ENCODE data around the gene MCRIP1.

MCRIP1 gene

DNA sequence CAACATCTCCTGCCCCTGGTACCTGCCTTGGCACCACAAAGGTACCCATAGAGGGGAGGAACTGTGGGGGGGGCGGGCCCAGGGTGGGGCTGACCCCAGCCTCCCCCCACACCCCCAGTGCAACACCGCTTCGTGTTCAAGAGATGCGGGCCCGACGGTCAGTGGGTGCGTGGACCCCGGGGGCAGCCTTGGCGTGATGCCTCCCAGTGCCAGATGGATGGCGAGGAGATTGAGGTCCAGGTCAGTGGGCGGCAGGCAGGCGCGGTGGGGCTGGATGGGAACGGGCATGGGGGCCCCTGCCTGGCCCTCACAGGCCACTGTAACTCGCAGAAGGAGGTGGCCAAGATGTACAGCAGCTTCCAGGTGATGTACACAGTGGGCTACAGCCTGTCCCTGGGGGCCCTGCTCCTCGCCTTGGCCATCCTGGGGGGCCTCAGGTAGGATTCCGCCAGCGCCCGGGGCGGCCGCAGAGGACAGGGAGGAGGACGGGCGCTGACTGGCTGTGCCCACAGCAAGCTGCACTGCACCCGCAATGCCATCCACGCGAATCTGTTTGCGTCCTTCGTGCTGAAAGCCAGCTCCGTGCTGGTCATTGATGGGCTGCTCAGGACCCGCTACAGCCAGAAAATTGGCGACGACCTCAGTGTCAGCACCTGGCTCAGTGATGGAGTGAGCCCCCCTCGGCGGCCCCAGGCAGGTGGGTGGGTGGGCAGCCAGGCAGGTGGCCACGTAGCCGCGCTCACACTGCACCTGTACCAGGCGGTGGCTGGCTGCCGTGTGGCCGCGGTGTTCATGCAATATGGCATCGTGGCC is 22.0 kb downstream of the MCRIP1 start:
- Histone ChIP-seq H3K36me3 (ENCODE audit: insufficient read depth, low read length) (no peaks in the 10 kb centered on the region), H4K20me1 (ENCODE audit: insufficient read depth, low read length) (no peaks in the 10 kb centered on the region), H2AFZ (ENCODE audit: low read length) (no peak overlapping the region), H3K27ac (ENCODE audit: low read depth, low read length, poor library complexity, severe bottlenecking) (no peak overlapping the region), H3K9ac (ENCODE audit: low read length) (no peak overlapping the region), H3F3A (ENCODE audit: insufficient read depth, low read length) (no peaks in the 10 kb centered on the region), H3K27me3 (ENCODE audit: insufficient read depth, low read length) (peaks cover 8% of the 10 kb centered on the region; the same call in 1 of the 2 replicates), H3K4me1 (ENCODE audit: insufficient read depth, low read length, severe bottlenecking) (no peaks in the 10 kb centered on the region), H3K9me3 (ENCODE audit: low read length) (no peaks in the 10 kb centered on the region), H3K79me2 (ENCODE audit: insufficient read depth, low read length) (no peaks in the 10 kb centered on the region), H3K4me2 (ENCODE audit: low read length) (no peak overlapping the region), H3K4me3 (ENCODE audit: low read depth, low read length, poor library complexity, severe bottlenecking) (no peak overlapping the region), H3K9me2 (ENCODE audit: low read depth, low read length) (no peaks in the 10 kb centered on the region)
- no peak for TF ChIP-seq EZH2 (IDR thresholded peaks at IDR 0.05; ENCODE audit: borderline replicate concordance, low read length)
- TF ChIP-seq, protein P1, sequence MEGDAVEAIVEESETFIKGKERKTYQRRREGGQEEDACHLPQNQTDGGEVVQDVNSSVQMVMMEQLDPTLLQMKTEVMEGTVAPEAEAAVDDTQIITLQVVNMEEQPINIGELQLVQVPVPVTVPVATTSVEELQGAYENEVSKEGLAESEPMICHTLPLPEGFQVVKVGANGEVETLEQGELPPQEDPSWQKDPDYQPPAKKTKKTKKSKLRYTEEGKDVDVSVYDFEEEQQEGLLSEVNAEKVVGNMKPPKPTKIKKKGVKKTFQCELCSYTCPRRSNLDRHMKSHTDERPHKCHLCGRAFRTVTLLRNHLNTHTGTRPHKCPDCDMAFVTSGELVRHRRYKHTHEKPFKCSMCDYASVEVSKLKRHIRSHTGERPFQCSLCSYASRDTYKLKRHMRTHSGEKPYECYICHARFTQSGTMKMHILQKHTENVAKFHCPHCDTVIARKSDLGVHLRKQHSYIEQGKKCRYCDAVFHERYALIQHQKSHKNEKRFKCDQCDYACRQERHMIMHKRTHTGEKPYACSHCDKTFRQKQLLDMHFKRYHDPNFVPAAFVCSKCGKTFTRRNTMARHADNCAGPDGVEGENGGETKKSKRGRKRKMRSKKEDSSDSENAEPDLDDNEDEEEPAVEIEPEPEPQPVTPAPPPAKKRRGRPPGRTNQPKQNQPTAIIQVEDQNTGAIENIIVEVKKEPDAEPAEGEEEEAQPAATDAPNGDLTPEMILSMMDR (IDR thresholded peaks at IDR 0.05; ENCODE audit: low read length): no peak

- no peaks in the 10 kb centered on the region for H3K9me2 ChIP-seq (ENCODE audit: low read depth, low read length)
- no peaks in the 10 kb centered on the region for H3K79me2 ChIP-seq (ENCODE audit: insufficient read depth, low read length)
- H3K36me3 ChIP-seq (ENCODE audit: insufficient read depth, low read length): no peaks in the 10 kb centered on the region
- no peak overlapping the region for H2AFZ ChIP-seq (ENCODE audit: low read length)
- peaks cover 8% of the 10 kb centered on the region; the same call in 1 of the 2 replicates for H3K27me3 ChIP-seq (ENCODE audit: insufficient read depth, low read length)
- no peak overlapping the region for H3K9ac ChIP-seq (ENCODE audit: low read length)
- H3K27ac ChIP-seq (ENCODE audit: low read depth, low read length, poor library complexity, severe bottlenecking): no peak overlapping the region
- no peaks in the 10 kb centered on the region for H3F3A ChIP-seq (ENCODE audit: insufficient read depth, low read length)
- H3K9me3 ChIP-seq (ENCODE audit: low read length): no peaks in the 10 kb centered on the region
- H3K4me3 ChIP-seq (ENCODE audit: low read depth, low read length, poor library complexity, severe bottlenecking): no peak overlapping the region
- H3K4me2 ChIP-seq (ENCODE audit: low read length): no peak overlapping the region
- TF ChIP-seq EZH2 (IDR thresholded peaks at IDR 0.05; ENCODE audit: borderline replicate concordance, low read length): no peak
- TF ChIP-seq, protein P1 (IDR thresholded peaks at IDR 0.05; ENCODE audit: low read length): no peak
- no peaks in the 10 kb centered on the region for H3K4me1 ChIP-seq (ENCODE audit: insufficient read depth, low read length, severe bottlenecking)
- H4K20me1 ChIP-seq (ENCODE audit: insufficient read depth, low read length): no peaks in the 10 kb centered on the region
Observed at GRCh38 chr17:81810476-81810875, 22.6 kb downstream of the MCRIP1 start.

DNA sequence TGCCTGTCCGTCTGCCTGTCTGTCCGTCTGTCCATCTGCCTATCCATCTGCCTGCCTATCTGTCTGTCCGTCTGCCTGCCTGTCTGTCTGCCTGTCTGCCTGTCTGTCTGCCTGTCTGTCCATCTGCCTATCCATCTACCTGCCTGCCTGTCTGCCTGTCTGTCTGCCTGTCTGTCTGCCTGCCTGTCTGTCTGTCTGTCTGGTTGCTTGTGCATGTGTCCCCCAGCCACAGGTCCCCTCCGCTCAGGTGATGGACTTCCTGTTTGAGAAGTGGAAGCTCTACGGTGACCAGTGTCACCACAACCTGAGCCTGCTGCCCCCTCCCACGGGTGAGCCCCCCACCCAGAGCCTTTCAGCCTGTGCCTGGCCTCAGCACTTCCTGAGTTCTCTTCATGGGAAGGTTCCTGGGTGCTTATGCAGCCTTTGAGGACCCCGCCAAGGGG is 23.5 kb downstream of the MCRIP1 start:
- Histone ChIP-seq H3F3A (ENCODE audit: insufficient read depth, low read length) (no peaks in the 10 kb centered on the region), H4K20me1 (ENCODE audit: insufficient read depth, low read length) (no peaks in the 10 kb centered on the region), H3K79me2 (ENCODE audit: insufficient read depth, low read length) (no peaks in the 10 kb centered on the region), H3K27ac (ENCODE audit: low read depth, low read length, poor library complexity, severe bottlenecking) (no peak overlapping the region), H3K4me3 (ENCODE audit: low read depth, low read length, poor library complexity, severe bottlenecking) (no peak overlapping the region), H2AFZ (ENCODE audit: low read length) (no peak overlapping the region), H3K36me3 (ENCODE audit: insufficient read depth, low read length) (no peaks in the 10 kb centered on the region), H3K4me2 (ENCODE audit: low read length) (no peak overlapping the region), H3K9ac (ENCODE audit: low read length) (no peak overlapping the region), H3K9me2 (ENCODE audit: low read depth, low read length) (no peaks in the 10 kb centered on the region), H3K27me3 (ENCODE audit: insufficient read depth, low read length) (peaks cover 8% of the 10 kb centered on the region; the same call in 1 of the 2 replicates), H3K4me1 (ENCODE audit: insufficient read depth, low read length, severe bottlenecking) (no peaks in the 10 kb centered on the region), H3K9me3 (ENCODE audit: low read length) (no peaks in the 10 kb centered on the region)
- TF ChIP-seq, protein P1 (IDR thresholded peaks at IDR 0.05; ENCODE audit: low read length): no peak
- TF ChIP-seq EZH2 (IDR thresholded peaks at IDR 0.05; ENCODE audit: borderline replicate concordance, low read length): no peak

Measured in OCI-LY1 (cell line).